ENCODE measurements around the gene OSTN. TPM values are rescaled to one million over a fixed set of nuclear protein-coding genes. Genes with fewer than 3 reads are reported as not detected.

OSTN gene
- polyA plus RNA-seq, 1 experiment: not detected

DNA sequence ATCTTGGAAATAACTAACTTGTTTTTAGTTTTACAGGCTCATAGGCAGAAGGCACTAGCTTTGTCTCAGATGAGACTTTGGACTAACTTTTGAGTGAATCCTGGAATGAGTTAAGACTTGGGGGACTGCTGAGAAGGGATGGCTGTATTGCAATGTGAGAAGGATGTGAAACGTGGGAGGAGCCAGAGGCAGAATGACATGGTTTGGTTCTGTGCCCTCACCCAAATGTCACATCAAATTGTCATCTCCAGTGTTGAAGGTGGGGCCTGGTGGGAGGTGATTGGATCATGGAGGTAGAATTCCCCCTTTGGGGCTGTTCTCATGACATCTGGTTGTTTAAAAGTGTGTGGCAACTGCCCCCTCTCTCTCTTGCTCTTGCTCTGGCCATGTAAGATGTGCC lies 101.4 kb downstream of the OSTN start:
- POLR2A ChIA-PET: no interaction called here
- CTCF ChIA-PET: no interaction called here
- no peak overlapping the region for H3K4me3 ChIP-seq (ENCODE audit: low read depth, low read length)
- no peaks in the 10 kb centered on the region for H3K27me3 ChIP-seq (ENCODE audit: control insufficient read depth, insufficient read depth, low read length)
- no peak for DNase-seq (ENCODE audit: low read depth)
- TF ChIP-seq, protein P1, sequence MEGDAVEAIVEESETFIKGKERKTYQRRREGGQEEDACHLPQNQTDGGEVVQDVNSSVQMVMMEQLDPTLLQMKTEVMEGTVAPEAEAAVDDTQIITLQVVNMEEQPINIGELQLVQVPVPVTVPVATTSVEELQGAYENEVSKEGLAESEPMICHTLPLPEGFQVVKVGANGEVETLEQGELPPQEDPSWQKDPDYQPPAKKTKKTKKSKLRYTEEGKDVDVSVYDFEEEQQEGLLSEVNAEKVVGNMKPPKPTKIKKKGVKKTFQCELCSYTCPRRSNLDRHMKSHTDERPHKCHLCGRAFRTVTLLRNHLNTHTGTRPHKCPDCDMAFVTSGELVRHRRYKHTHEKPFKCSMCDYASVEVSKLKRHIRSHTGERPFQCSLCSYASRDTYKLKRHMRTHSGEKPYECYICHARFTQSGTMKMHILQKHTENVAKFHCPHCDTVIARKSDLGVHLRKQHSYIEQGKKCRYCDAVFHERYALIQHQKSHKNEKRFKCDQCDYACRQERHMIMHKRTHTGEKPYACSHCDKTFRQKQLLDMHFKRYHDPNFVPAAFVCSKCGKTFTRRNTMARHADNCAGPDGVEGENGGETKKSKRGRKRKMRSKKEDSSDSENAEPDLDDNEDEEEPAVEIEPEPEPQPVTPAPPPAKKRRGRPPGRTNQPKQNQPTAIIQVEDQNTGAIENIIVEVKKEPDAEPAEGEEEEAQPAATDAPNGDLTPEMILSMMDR (IDR thresholded peaks at IDR 0.05; ENCODE audit: insufficient read depth, low read depth, low read length): no peak
- H3K36me3 ChIP-seq (ENCODE audit: control insufficient read depth, insufficient read depth, low read length): no peaks in the 10 kb centered on the region

DNA sequence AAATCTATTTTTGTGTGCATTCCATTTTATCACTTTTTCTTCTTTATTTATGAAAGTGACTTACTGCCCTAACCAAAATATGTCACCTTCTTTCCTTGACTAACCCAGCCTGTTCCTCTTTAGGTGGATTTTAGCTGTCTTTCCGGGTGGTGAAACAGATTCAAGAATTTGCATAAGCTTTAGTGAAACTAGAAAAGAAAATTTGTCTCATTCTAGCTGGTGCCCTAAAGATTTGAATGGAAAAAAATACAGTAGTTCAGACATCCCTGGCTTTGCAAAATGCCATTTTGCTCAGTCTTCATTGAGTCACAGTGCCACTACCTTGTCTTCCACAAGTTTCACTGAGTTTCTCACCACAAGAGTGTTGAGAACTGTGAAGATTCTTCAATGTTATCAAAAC lies 102.0 kb downstream of the OSTN start:
- DNase-seq (ENCODE audit: low read depth): no peak
- Histone ChIP-seq H3K27me3 (ENCODE audit: control insufficient read depth, insufficient read depth, low read length) (no peaks in the 10 kb centered on the region), H3K4me3 (ENCODE audit: low read depth, low read length) (no peak overlapping the region), H3K36me3 (ENCODE audit: control insufficient read depth, insufficient read depth, low read length) (no peaks in the 10 kb centered on the region)
- TF ChIP-seq, protein P1 (IDR thresholded peaks at IDR 0.05; ENCODE audit: insufficient read depth, low read depth, low read length): no peak
- ChIA-PET POLR2A (no interaction called here), CTCF (no interaction called here)

DNA sequence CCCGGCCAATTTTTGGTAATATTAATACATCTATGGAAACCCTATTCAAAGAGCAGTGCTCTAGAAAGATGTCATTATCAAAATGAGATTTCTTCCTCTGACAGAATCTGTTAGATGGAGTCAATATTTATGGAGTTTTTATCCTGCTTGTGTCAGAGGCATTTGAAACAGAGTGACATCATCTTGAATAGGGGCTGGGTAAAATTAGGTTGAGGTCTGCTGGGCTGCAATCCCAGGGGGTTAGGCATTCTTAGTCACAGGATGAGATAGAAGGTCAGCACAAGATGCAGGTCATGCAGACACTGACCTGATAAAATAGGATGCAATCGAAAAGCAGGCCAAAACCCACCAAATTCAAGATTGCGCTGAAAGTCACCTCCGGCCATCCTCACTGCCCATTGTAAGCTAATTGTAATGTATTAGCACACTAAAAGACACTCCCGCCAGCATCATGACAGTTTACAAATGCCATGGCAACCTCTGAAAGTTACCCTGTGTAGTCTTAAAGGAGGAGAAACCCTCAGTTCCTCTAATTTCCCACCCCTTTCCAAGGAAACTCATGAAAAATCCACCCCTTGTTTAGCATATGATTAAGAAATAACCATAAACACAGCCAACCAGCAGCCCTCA lies 102.9 kb downstream of the OSTN start:
- ChIA-PET POLR2A (no interaction called here), CTCF (no interaction called here)
- no peak for DNase-seq (ENCODE audit: low read depth)
- TF ChIP-seq, protein P1 (IDR thresholded peaks at IDR 0.05; ENCODE audit: insufficient read depth, low read depth, low read length): no peak
- Histone ChIP-seq H3K4me3 (ENCODE audit: low read depth, low read length) (no peak overlapping the region), H3K27me3 (ENCODE audit: control insufficient read depth, insufficient read depth, low read length) (no peaks in the 10 kb centered on the region), H3K36me3 (ENCODE audit: control insufficient read depth, insufficient read depth, low read length) (no peaks in the 10 kb centered on the region)

DNA sequence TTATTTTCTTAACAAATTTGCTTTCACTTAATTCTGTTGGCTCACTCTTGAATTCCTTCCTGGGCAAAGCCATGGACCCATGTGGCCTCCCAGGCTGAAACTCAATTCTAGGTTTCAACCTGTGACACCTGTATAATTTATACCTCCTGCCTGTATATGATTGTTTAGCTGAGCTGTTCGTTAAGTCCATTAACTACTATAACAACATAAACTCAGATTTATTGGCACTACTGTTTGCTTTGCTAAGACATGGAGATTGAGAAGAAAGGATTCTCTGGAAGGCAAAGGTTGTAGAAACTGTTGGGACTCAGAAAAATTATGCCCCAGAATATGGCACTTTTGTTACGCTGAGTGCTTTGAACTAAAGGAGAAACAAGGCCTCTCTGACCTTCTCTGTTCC lies 103.4 kb downstream of the OSTN start:
- ChIA-PET CTCF (no interaction called here), POLR2A (no interaction called here)
- no peak for DNase-seq (ENCODE audit: low read depth)
- H3K27me3 ChIP-seq (ENCODE audit: control insufficient read depth, insufficient read depth, low read length): no peaks in the 10 kb centered on the region; the same call in none of the 2 replicates
- H3K4me3 ChIP-seq (ENCODE audit: low read depth, low read length): no peak overlapping the region
- TF ChIP-seq, protein P1 (IDR thresholded peaks at IDR 0.05; ENCODE audit: insufficient read depth, low read depth, low read length): no peak
- H3K36me3 ChIP-seq (ENCODE audit: control insufficient read depth, insufficient read depth, low read length): no peaks in the 10 kb centered on the region

DNA sequence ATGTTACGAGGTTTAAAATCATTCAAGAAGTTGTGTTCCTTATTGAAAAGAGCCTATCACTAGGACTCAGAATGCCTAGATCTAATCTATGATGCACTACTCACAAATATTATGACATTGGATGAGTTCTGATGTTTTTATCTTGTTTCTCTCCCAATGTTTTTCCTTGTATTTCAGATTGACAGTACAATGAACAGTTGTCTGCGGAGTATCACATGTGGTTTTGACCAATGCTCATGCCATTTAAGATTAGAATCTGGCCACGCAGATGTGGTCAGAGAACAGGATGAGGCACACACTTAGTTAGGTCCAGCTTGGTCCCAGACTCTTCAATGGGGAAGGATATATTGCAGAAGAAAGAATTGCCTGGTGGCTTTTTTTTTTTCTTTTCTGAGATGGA lies 104.6 kb downstream of the OSTN start:
- Histone ChIP-seq H3K27me3 (ENCODE audit: control insufficient read depth, insufficient read depth, low read length) (no peaks in the 10 kb centered on the region; the same call in none of the 2 replicates), H3K4me3 (ENCODE audit: low read depth, low read length) (no peak overlapping the region), H3K36me3 (ENCODE audit: control insufficient read depth, insufficient read depth, low read length) (no peaks in the 10 kb centered on the region)
- POLR2A ChIA-PET: no interaction called here
- no peak for DNase-seq (ENCODE audit: low read depth)
- TF ChIP-seq, protein P1 (IDR thresholded peaks at IDR 0.05; ENCODE audit: insufficient read depth, low read depth, low read length): no peak
- CTCF ChIA-PET: no interaction called here
